ENCODE data around the gene APCDD1L.

The APCDD1L gene

DNA sequence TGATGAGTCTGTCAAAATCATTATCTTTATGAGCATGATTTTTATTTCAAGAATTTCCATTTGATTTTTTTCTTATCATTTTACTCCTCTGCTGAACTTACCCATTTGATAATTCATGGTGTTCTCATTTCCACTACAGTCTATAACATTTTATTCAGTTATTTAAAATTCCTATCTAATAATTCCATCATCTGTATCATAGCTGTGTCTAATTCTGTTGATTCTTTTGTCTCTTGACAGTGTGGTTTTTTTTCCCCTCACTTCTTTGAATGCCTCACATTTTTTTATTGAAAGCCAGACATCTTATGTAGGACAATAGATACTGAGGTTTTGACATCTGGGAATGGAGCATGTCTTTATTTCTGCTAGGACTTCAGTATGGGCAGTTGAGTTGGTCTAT lies 16.5 kb upstream of the APCDD1L start:
- no peak overlapping the region for H3K4me2 ChIP-seq (ENCODE audit: low read depth, low read length, poor library complexity, severe bottlenecking)
- no peaks in the 10 kb centered on the region for H3F3A ChIP-seq (ENCODE audit: insufficient read depth)
- no peak overlapping the region for H3K4me3 ChIP-seq (ENCODE audit: insufficient read depth, low read length, poor library complexity, severe bottlenecking)
- TF ChIP-seq CTCF (IDR thresholded peaks at IDR 0.05; ENCODE audit: insufficient read depth, low read length, poor library complexity, severe bottlenecking) (no peak), EZH2phosphoT487 (conservative IDR thresholded peaks at IDR 0.05; ENCODE audit: low read length) (no peak)
- no peaks in the 10 kb centered on the region for H3K79me2 ChIP-seq (ENCODE audit: insufficient read depth, low read length)
- no peaks in the 10 kb centered on the region for H3K27me3 ChIP-seq (ENCODE audit: low read length)
- H3K9me2 ChIP-seq (replicated peaks; ENCODE audit: insufficient read depth, low read length), result no peaks in the 10 kb centered on the region
- peaks cover 10% of the 10 kb centered on the region; the same call in 1 of the 2 replicates for H3K9me3 ChIP-seq (ENCODE audit: insufficient read depth, low read length)
- no peak overlapping the region for H3K27ac ChIP-seq (ENCODE audit: low read depth, low read length)
- H2AFZ ChIP-seq (ENCODE audit: low read depth, low read length, severe bottlenecking), result no peak overlapping the region
- H3K36me3 ChIP-seq (ENCODE audit: low read length), result peaks cover 2% of the 10 kb centered on the region; the same call in 1 of the 2 replicates
- no peak overlapping the region for H3K9ac ChIP-seq (ENCODE audit: low read length)
- H4K20me1 ChIP-seq (ENCODE audit: low read depth, low read length), result no peaks in the 10 kb centered on the region

- TF ChIP-seq EZH2phosphoT487 (conservative IDR thresholded peaks at IDR 0.05; ENCODE audit: low read length) (no peak), CTCF (IDR thresholded peaks at IDR 0.05; ENCODE audit: insufficient read depth, low read length, poor library complexity, severe bottlenecking) (no peak)
- Histone ChIP-seq H3K9ac (ENCODE audit: low read length) (no peak overlapping the region), H3K27ac (ENCODE audit: low read depth, low read length) (no peak overlapping the region), H3K27me3 (ENCODE audit: low read length) (no peaks in the 10 kb centered on the region), H3K9me3 (ENCODE audit: insufficient read depth, low read length) (peaks cover 14% of the 10 kb centered on the region; the same call in 1 of the 2 replicates), H3K4me3 (ENCODE audit: insufficient read depth, low read length, poor library complexity, severe bottlenecking) (no peak overlapping the region), H3K79me2 (ENCODE audit: insufficient read depth, low read length) (no peaks in the 10 kb centered on the region), H3K9me2 (replicated peaks; ENCODE audit: insufficient read depth, low read length) (no peaks in the 10 kb centered on the region), H2AFZ (ENCODE audit: low read depth, low read length, severe bottlenecking) (no peak overlapping the region), H3F3A (ENCODE audit: insufficient read depth) (no peaks in the 10 kb centered on the region), H3K36me3 (ENCODE audit: low read length) (peaks cover 2% of the 10 kb centered on the region; the same call in 1 of the 2 replicates), H3K4me2 (ENCODE audit: low read depth, low read length, poor library complexity, severe bottlenecking) (no peak overlapping the region), H4K20me1 (ENCODE audit: low read depth, low read length) (no peaks in the 10 kb centered on the region)
These were observed 15.9 kb upstream of the APCDD1L start for GRCh38 chr20:58531063-58531462.

DNA sequence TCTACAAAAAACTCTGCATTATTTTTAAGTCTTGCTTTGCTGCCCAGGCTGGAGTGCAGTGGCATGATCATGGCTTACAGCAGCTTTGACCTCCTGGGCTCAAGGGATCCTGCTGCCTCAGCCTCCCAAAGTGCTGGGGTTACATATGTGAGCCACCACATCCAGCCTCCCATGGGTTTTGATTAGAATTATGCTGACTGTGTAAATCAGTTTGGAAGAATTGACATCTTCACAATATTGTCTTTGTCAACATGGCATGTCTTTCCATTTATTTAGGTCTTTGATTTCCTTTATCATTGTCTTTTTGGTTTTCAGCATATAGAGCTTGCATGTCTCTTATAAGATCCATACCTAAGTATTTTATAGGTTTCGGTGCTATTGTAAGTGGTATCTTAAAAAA lies 13.2 kb upstream of the APCDD1L start:
- Histone ChIP-seq H3K27ac (ENCODE audit: low read depth, low read length) (no peak overlapping the region), H3K9me3 (ENCODE audit: insufficient read depth, low read length) (peaks cover 14% of the 10 kb centered on the region; the same call in 1 of the 2 replicates), H3K36me3 (ENCODE audit: low read length) (peaks cover 2% of the 10 kb centered on the region; the same call in 1 of the 2 replicates), H3K9me2 (replicated peaks; ENCODE audit: insufficient read depth, low read length) (no peaks in the 10 kb centered on the region), H3K27me3 (ENCODE audit: low read length) (no peaks in the 10 kb centered on the region), H4K20me1 (ENCODE audit: low read depth, low read length) (no peaks in the 10 kb centered on the region), H3K4me3 (ENCODE audit: insufficient read depth, low read length, poor library complexity, severe bottlenecking) (no peak overlapping the region), H3K79me2 (ENCODE audit: insufficient read depth, low read length) (no peaks in the 10 kb centered on the region), H3K4me2 (ENCODE audit: low read depth, low read length, poor library complexity, severe bottlenecking) (no peak overlapping the region), H3K9ac (ENCODE audit: low read length) (no peak overlapping the region), H3F3A (ENCODE audit: insufficient read depth) (no peaks in the 10 kb centered on the region), H2AFZ (ENCODE audit: low read depth, low read length, severe bottlenecking) (no peak overlapping the region)
- no peak for TF ChIP-seq CTCF (IDR thresholded peaks at IDR 0.05; ENCODE audit: insufficient read depth, low read length, poor library complexity, severe bottlenecking)
- no peak for TF ChIP-seq EZH2phosphoT487 (conservative IDR thresholded peaks at IDR 0.05; ENCODE audit: low read length)
